Hematopoietic multipotent progenitor cell treated with erythropoietin and hydrocortisone succinate and interleukin-3 and kit ligand, for 6 days (in vitro differentiated cells): ENCODE measurements around the gene ZNF723.
"Not testable (repeated sequence)": the region's sequence is repeated elsewhere in the genome, so short reads cannot be mapped to it uniquely, and the experiment has no call there.

ENCODE experiments used
- DNase-seq: peaks from one replicate; pipeline ENCODE4 v3.0.0-alpha.2; 2015

The ZNF723 gene

DNA sequence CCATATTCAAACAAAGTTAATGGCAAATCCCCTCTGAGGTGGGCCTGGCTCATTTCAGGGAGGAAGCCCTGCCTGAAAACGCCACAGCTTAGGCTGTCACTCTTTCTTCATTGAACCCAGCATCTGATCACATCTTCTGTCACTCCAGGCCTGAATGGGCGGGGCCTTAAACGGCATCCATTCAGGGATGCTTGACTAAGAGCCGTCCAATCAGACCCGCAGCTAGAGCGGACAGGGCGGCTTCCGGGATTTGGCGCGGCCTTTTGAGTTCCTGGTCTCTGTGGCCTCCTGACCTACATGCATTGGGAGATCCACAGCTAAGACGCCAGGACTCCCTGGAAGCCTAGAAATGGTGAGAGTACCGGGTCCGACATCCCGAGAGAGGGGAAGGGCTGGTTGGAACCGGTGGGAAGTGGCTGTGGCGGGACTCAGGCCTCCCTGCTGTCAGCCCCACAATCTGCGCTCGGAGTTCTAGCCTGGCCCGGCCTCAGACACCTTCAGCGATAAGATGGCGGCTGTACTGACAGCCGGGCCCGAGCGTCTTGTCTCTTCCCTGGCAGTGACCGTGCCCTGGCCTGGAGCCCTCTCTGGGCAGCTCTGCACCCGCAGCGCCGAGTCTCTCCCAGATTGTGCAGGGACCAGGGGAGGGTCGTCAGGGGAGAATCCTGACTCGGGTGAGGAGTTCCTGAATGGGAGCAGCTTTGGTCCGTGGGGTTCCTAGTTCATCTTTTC is at the start of gene ZNF723:
TSS of gene ZNF723 (plus strand) at position 261 of the 732 bp plus-strand sequence. CDS start at position 350, 89 bp downstream.
- no peak for DNase-seq

DNA sequence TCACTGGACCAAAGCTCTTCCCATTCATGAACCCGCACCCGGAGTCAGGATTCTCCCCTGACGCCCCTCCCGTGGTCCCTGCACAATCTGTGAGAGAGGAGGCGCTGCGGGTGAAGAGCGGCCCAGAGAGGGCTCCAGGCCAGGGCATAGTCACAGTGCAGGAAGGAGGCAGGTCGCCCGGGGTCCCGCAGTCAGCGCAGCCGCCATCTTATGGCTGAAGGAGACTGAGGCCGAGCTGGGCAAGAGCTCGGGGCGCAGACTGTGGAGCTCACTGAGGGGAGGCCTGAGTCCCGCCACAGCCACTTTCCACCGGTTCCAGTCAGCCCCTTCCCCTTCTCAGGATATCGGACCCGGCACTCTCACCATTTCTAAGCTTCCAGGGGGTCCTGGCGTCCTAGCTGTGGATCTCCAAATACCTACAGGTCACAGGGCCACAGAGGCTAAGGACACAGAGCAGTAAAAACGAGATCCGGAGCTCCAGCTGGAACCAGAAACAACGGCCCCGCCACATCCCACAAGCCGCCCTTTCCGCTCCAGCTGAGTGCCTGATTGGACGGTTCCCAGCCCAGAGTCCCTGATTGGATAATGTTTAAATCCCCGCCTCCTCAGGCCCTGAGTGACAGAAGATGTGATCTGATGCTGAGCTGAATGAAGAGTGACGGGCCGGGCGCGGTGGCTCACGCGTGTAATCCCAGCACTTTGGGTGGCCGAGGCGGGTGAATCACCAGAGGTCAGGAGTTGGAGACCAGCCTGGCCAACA is 48.3 kb upstream of the ZNF723 start, which contains the start of gene ZNF99:
TSS of gene ZNF99 (minus strand) at position 501 of the 760 bp plus-strand sequence. CDS start at position 366, 135 bp downstream.
- peak; percentile 2 for DNase-seq

DNA sequence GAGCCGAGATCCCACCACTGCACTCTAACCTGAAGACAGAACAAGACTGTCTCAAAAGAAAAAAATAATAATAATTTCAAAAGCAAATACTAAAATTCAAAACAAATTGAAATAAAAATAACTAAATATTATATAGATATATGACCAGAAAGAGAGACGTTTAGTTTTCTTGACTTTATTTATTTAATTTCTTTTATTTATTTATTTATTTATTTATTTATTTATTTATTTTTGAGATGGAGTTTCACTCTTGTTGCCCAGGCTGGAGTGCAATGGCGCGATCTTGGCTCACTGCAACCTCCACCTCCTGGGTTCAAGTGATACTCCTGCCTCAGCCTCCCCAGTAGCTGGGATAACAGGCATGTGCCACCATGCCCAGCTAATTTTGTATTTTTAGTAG is 39.2 kb upstream of the ZNF723 start:
- not testable (repeated sequence) for DNase-seq

DNA sequence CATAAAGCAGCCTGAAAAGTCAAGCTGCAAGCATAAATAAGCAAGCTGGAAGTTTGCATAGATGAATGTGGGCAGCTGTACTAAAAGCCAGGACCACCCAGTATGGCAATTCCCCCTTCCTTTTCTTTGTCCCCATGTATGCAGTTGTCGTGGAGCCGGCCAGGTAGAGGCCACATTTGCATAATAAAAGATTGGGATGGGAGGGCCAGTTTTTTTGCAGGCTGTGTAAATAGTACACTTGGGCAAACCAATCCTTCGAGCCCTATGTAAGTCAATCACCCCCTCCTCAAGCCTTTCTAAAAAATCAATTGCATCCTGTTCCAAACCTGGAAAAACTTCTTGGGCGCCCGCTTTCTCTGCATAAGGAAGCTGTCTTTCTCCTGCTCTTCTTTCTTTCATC is 35.1 kb upstream of the ZNF723 start:
- DNase-seq: no peak

DNA sequence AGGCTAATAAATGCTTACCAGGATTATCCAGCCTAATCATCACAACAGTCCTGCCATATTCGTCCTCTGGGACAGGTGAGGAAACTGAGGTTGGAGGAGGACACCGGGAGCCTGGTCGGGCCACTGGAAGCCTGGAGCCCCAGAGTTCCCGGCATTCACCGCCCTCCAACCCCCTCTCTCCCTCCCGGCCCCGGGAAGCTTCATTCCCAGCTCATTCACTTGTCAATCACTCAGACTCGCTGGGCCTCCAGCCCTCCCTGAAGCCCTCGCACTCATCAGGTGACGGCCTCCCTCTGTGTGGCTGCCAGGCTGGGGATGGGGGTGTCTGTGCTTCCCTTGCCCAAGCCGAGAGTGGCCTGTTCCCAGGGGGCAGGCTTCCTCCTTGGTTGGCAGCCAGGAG is 25.7 kb upstream of the ZNF723 start:
- no peak for DNase-seq

DNA sequence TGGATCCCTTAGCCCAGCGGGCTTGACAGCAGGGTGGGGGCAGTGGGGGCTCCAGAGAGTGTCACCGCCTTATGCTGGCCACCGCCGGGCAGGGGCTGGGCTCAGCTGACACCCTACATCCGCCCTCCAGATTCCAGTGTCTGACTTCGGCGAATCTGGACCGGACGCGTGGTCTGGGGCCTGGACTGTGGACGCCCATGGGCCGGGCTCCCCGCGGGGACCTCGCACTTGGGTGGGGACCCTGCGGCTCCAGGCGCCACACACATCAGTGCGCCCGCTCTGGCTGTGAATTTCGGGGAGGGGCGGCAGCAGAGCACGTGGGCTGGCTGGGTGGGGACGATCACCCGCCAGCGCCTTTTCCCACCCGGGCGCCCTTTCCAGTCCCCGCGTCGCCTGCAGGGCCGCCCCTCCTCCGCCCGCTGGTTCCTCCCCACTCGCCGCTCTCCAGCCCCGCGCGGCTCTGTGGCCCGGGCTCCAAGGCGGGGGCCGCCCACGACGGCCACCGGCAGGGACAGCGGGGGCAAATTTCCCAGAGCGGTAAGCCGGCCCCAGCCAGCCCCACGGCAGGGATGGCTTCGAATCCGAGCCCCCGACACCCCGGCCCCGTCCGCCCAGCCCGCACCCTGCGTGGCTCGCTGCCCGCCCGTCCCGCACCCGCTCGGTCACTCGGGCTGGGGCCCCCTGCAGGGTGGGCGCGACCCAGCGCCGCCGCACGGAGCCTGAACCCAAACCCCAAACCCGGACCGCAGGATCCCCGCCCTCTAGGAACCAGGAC is 24.8 kb upstream of the ZNF723 start:
- no peak for DNase-seq

DNA sequence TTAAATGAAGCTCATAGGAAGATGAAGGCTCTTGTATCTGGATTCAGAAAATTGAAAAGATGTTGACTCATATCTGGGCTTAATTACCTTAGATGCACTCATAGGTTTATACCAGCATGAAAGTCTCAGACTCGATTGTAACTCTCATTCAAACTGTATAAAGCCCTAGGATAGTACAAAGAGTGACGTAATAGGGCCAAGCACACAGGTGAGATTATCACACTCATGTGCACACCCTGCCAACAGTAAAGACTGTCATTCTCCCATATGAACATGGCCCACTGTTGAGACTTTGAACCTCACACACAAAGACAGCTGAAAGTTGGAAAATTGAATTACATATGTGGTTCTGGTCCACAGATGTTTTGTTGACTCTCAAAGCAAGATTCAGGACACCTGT is 18.0 kb upstream of the ZNF723 start:
- DNase-seq: no peak

DNA sequence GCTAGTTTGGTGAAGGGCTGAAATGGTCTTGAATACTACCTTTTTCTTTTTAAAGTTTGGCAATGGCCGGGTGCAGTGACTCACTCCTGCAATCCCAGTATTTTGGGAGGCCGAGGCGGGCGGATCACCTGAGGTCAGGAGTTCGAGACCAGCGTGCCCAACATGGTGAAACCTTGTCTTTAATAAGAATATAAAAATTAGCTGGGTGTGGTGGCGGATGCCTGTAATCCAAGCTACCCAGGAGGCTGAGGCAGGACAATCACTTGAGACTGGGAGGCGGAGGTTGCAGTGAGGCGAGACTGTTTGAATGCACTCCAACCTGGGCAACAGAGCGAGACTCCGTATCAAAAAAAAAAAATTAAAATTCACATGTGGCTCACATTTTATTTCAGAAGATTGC is 880 bp upstream of the ZNF723 start:
- DNase-seq: no peak

DNA sequence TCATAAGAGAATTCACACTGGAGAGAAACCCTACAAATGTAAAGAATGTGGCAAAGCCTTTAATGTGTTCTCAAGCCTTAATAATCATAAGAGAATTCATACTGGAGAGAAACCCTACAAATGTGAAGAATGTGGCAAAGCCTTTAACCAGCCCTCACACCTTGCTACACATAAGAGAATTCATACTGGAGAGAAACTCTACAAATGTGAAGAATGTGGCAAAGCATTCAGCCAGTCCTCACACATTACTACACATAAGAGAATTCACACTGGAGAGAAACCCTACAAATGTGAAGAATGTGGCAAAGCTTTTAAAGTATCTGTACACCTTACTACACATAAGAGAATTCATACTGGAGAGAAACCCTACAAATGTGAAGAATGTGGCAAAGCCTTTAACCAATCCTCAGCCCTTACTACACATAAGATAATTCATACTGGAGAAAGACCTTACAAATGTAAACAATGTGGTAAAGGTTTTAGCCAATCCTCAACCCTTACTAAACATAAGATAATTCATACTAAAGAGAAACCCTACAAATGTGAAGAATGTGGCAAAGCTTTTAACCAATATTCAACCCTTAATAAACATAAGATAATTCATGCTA is 25.7 kb downstream of the ZNF723 start:
- not testable (repeated sequence) for DNase-seq

DNA sequence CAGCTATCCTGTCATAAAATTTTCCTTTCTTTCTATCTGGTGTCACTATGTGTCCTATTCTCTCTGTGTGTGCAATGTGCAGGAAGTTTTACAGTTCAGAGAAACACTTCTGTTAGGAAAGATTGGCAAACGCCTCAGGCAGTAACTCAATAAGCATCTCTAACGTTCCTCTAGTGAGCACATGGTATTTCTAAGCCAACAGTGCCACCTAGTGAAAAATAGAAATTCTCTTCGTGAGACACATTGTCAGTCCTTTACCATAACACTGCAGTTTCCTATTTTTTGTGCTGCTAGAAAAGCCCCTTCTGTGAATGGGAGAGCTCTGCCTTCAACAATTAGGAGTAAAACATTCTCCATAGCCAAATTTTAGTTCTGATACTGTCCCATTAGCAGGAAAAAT is 50.7 kb downstream of the ZNF723 start:
- peak; percentile 59 for DNase-seq

DNA sequence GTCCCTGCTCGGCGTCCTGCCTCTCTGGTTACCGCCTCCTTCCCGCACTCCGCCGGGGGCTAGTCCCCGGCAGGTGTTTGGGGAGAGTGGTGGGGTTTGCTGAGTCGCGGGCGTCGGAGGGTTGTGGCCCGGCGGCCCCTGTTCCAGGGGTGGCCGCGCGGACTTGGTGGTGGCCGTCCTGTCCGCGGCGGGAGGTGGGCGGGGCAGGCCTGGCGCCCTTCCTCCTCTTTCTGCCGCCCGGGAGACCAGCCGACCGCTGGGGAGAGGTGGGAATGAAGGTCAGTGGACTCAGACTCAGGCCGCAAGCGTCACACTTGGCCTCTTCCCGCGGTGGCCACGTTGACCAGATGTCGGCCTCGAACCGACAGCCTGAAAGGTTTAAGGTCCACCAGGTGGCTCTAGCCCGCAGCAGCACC is 61.8 kb downstream of the ZNF723 start:
- DNase-seq: no peak

DNA sequence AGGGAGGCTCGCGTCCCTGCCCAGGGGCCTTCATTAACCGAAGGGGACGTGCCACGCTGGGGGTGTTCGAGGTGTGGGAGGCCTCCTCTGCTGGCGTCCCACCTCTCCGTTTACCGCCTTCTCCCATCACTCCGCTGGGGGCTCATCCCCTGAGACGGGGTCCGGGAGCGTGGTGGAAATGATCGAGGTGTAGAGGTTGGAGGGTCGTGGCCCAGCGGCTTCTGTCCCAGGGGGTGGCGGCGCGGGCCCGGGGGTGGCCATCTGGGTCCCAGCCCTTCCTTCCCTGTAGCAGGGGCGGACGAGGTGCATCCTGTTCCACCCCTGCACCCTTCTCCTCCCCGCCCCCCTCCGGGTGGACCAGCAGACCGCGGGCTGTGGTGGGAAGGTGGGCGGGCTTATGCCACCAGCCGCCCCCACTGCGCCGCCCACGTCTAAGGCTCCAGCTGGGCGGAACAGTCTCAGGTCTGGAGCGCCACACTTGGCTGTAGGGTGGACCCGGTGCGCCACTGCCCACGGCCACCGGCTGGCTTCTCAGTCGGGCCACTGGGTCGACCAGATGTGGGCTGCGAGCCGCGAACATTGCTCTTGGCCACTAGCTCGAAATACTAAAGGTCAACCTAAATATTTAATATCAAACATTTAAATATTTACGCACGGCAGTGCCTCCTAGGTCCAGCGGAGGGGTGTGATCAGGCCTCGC is 69.5 kb downstream of the ZNF723 start:
- DNase-seq: no peak
